ENCODE data around the gene COL23A1.

DNA sequence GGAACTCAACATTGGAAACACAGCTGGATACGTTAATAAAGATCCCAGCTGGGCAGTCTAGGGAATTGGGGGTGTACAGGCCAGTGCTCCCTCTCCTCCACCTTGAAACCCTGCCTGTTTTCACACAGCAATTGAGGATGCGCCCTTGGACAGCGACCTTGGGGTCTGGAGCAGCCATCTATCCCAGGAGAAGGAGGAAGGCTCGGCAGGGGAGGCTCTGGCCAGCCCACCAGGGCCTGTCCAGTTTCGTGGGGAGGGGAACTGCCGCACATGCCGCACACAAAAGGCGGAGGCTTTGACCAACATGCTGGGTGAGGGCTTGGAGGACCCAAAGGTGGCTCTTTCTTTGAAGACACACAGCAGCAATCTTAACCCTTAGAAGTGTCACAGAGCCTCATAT lies 1.4 kb downstream of the COL23A1 start:
- TF ChIP-seq, protein P1, sequence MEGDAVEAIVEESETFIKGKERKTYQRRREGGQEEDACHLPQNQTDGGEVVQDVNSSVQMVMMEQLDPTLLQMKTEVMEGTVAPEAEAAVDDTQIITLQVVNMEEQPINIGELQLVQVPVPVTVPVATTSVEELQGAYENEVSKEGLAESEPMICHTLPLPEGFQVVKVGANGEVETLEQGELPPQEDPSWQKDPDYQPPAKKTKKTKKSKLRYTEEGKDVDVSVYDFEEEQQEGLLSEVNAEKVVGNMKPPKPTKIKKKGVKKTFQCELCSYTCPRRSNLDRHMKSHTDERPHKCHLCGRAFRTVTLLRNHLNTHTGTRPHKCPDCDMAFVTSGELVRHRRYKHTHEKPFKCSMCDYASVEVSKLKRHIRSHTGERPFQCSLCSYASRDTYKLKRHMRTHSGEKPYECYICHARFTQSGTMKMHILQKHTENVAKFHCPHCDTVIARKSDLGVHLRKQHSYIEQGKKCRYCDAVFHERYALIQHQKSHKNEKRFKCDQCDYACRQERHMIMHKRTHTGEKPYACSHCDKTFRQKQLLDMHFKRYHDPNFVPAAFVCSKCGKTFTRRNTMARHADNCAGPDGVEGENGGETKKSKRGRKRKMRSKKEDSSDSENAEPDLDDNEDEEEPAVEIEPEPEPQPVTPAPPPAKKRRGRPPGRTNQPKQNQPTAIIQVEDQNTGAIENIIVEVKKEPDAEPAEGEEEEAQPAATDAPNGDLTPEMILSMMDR (IDR thresholded peaks at IDR 0.05; ENCODE audit: low read depth, low read length), result no peak
- TF ChIP-seq EZH2phosphoT487 (IDR thresholded peaks at IDR 0.05; ENCODE audit: low read depth), result no peak

All from OCI-LY3 (cell line).